ENCODE data around the gene ASPSCR1. TPM values are rescaled to one million over a fixed set of nuclear protein-coding genes. Genes with fewer than 3 reads are reported as not detected.

ASPSCR1 gene
- total and polyA plus RNA-seq, 2 of the 13 experiments (the other 11 are each of a cell fraction or from before 2014, with no cell fraction given): 274 to 314 TPM

DNA sequence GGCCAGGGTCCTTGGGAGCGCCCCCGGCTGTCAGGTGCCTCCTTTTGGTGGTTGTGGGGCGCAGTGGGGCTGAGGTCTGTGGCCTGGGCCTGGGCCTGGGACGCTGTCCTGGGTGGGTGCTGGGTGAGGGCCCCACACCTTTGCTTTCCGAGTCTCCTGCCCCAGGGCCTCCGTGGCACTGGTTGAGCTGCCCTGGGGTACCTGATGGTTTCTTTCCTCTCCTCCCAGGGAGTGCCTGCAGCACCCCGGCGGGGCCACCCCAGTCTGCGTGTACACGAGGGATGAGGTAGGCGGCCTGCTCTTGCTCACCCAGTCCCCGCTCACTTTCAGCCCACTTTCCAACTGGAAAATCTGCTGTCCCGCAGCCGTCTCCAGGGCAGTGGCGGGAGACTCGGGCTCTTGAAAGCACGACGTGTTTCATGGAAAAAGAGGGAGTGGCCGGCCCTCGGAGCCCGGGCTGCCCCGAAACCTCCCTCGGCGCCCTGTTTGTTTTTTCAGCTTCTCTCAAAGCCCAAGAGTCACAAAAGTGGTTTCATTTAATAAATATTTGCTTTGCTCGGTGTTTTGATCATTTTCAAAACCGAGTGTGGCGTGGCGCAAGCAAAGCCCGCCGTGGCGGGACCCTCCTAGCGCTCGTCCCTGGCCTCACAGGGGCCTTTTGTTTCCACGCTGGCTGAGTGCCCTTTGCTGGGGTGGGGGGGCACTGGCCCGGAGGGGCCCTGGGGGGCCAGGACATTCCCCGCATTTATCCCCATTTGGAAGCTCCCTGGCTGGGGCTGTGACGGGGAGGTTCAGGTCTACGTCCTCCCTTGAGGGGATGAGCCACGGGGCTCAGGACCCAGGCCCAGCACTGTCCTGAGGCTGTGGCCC lies 17.4 kb downstream of the ASPSCR1 start (continued):
- TF ChIP-seq HDAC1 (CRISPR knock-in tag; IDR thresholded peaks at IDR 0.05) (peak; percentile 76), ZNF460 (CRISPR knock-in tag; IDR thresholded peaks at IDR 0.05; ENCODE audit: borderline replicate concordance) (peak; percentile 44; the same call in 1 of the 2 replicates), TGIF2 (CRISPR knock-in tag; IDR thresholded peaks at IDR 0.05) (no peak; the same call in 1 of the 2 replicates), MED1 (CRISPR knock-in tag; IDR thresholded peaks at IDR 0.05) (peak; percentile 93), KLF9 (CRISPR knock-in tag; IDR thresholded peaks at IDR 0.05; ENCODE audit: low read depth) (no peak; the same call in 1 of the 2 replicates), MAF1 (CRISPR knock-in tag; IDR thresholded peaks at IDR 0.05; ENCODE audit: borderline replicate concordance) (no peak), YEATS4 (CRISPR knock-in tag; IDR thresholded peaks at IDR 0.05; ENCODE audit: borderline replicate concordance) (peak; percentile 74), MATR3 (CRISPR knock-in tag; IDR thresholded peaks at IDR 0.05) (0 out of 2 replicates have a peak, but pooled peaks have one; percentile 30), RFX5 (IDR thresholded peaks at IDR 0.05; ENCODE audit: low read depth, low read length) (peak; percentile 13; the same call in 1 of the 2 replicates), HNRNPL (IDR thresholded peaks at IDR 0.05; ENCODE audit: low read depth, low read length) (peak; percentile 65; the same call in 1 of the 2 replicates), ZNF329 (CRISPR knock-in tag; IDR thresholded peaks at IDR 0.05; ENCODE audit: low read depth) (0 out of 2 replicates have a peak, but pooled peaks have one; percentile 5)
- TF ChIP-seq, protein P1, sequence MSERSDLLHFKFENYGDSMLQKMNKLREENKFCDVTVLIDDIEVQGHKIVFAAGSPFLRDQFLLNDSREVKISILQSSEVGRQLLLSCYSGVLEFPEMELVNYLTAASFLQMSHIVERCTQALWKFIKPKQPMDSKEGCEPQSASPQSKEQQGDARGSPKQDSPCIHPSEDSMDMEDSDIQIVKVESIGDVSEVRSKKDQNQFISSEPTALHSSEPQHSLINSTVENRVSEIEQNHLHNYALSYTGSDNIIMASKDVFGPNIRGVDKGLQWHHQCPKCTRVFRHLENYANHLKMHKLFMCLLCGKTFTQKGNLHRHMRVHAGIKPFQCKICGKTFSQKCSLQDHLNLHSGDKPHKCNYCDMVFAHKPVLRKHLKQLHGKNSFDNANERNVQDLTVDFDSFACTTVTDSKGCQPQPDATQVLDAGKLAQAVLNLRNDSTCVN (CRISPR knock-in tag; IDR thresholded peaks at IDR 0.05; ENCODE audit: borderline replicate concordance): no peak
- TF ChIP-seq, protein P2, sequence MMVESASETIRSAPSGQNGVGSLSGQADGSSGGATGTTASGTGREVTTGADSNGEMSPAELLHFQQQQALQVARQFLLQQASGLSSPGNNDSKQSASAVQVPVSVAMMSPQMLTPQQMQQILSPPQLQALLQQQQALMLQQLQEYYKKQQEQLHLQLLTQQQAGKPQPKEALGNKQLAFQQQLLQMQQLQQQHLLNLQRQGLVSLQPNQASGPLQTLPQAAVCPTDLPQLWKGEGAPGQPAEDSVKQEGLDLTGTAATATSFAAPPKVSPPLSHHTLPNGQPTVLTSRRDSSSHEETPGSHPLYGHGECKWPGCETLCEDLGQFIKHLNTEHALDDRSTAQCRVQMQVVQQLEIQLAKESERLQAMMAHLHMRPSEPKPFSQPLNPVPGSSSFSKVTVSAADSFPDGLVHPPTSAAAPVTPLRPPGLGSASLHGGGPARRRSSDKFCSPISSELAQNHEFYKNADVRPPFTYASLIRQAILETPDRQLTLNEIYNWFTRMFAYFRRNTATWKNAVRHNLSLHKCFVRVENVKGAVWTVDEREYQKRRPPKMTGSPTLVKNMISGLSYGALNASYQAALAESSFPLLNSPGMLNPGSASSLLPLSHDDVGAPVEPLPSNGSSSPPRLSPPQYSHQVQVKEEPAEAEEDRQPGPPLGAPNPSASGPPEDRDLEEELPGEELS (CRISPR knock-in tag; IDR thresholded peaks at IDR 0.05): peak; percentile 88
- TF ChIP-seq, protein P3, sequence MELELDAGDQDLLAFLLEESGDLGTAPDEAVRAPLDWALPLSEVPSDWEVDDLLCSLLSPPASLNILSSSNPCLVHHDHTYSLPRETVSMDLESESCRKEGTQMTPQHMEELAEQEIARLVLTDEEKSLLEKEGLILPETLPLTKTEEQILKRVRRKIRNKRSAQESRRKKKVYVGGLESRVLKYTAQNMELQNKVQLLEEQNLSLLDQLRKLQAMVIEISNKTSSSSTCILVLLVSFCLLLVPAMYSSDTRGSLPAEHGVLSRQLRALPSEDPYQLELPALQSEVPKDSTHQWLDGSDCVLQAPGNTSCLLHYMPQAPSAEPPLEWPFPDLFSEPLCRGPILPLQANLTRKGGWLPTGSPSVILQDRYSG (CRISPR knock-in tag; IDR thresholded peaks at IDR 0.05): peak; percentile 52
- TF ChIP-seq, protein P4, sequence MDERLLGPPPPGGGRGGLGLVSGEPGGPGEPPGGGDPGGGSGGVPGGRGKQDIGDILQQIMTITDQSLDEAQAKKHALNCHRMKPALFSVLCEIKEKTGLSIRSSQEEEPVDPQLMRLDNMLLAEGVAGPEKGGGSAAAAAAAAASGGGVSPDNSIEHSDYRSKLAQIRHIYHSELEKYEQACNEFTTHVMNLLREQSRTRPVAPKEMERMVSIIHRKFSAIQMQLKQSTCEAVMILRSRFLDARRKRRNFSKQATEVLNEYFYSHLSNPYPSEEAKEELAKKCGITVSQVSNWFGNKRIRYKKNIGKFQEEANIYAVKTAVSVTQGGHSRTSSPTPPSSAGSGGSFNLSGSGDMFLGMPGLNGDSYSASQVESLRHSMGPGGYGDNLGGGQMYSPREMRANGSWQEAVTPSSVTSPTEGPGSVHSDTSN (CRISPR knock-in tag; IDR thresholded peaks at IDR 0.05): no peak
- TF ChIP-seq, protein P5, sequence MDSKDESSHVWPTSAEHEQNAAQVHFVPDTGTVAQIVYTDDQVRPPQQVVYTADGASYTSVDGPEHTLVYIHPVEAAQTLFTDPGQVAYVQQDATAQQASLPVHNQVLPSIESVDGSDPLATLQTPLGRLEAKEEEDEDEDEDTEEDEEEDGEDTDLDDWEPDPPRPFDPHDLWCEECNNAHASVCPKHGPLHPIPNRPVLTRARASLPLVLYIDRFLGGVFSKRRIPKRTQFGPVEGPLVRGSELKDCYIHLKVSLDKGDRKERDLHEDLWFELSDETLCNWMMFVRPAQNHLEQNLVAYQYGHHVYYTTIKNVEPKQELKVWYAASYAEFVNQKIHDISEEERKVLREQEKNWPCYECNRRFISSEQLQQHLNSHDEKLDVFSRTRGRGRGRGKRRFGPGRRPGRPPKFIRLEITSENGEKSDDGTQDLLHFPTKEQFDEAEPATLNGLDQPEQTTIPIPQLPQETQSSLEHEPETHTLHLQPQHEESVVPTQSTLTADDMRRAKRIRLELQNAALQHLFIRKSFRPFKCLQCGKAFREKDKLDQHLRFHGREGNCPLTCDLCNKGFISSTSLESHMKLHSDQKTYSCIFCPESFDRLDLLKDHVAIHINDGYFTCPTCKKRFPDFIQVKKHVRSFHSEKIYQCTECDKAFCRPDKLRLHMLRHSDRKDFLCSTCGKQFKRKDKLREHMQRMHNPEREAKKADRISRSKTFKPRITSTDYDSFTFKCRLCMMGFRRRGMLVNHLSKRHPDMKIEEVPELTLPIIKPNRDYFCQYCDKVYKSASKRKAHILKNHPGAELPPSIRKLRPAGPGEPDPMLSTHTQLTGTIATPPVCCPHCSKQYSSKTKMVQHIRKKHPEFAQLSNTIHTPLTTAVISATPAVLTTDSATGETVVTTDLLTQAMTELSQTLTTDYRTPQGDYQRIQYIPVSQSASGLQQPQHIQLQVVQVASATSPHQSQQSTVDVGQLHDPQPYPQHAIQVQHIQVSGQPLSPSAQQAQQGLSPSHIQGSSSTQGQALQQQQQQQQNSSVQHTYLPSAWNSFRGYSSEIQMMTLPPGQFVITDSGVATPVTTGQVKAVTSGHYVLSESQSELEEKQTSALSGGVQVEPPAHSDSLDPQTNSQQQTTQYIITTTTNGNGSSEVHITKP (CRISPR knock-in tag; IDR thresholded peaks at IDR 0.05; ENCODE audit: low read depth): peak; percentile 90
- TF ChIP-seq, protein P6, sequence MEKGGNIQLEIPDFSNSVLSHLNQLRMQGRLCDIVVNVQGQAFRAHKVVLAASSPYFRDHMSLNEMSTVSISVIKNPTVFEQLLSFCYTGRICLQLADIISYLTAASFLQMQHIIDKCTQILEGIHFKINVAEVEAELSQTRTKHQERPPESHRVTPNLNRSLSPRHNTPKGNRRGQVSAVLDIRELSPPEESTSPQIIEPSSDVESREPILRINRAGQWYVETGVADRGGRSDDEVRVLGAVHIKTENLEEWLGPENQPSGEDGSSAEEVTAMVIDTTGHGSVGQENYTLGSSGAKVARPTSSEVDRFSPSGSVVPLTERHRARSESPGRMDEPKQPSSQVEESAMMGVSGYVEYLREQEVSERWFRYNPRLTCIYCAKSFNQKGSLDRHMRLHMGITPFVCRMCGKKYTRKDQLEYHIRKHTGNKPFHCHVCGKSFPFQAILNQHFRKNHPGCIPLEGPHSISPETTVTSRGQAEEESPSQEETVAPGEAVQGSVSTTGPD (CRISPR knock-in tag; IDR thresholded peaks at IDR 0.05): peak; percentile 69; the same call in 1 of the 2 replicates
